CD14-positive monocyte (primary cell): ENCODE measurements around the gene METTL1. TPM values are rescaled to one million over a fixed set of nuclear protein-coding genes. Genes with fewer than 3 reads are reported as not detected.

Experiments used
- DNase-seq, 3 donors: peaks; one replicate each; pipeline ENCODE4 v3.0.0-alpha.2; 2011 to 2022
- H2AFZ ChIP-seq: 2 replicates; pipeline ENCODE4 v1.6.0; 2012; ENCODE audit warnings: mild to moderate bottlenecking, low read depth, low read length, inconsistent platforms; ENCODE audit not compliant: insufficient read depth, poor library complexity, severe bottlenecking
- H3K27ac ChIP-seq, 2 donors: 1 replicate in 1 of 2; 2 replicates in 1 of 2; pipeline ENCODE4 v1.5.1; 2012 to 2013; ENCODE audit warnings: low read length in 2 of 2, control low read depth in 1 of 2, inconsistent platforms in 1 of 2, low read depth in 1 of 2, mild to moderate bottlenecking in 1 of 2
- H3K27me3 ChIP-seq, 2 donors: one replicate each; pipeline versions ENCODE4 v1.6.0 to v1.6.1; 2011 to 2013; ENCODE audit warnings: low read length in 2 of 2; ENCODE audit not compliant: control insufficient read depth in 2 of 2, insufficient read depth in 2 of 2
- H3K36me3 ChIP-seq, 2 donors: replicated peaks in 1 of 2; 1 replicate in 1 of 2; 2 replicates in 1 of 2; pipeline versions ENCODE4 v1.5.1 to v1.6.1; 2012 to 2013; ENCODE audit warnings: low read length in 2 of 2, control low read depth in 1 of 2, inconsistent platforms in 1 of 2, mild to moderate bottlenecking in 1 of 2; ENCODE audit not compliant: insufficient read depth in 2 of 2, control insufficient read depth in 1 of 2
- H3K4me1 ChIP-seq, 2 donors: 1 replicate in 1 of 2; 2 replicates in 1 of 2; pipeline versions ENCODE4 v1.5.1 to v1.6.1; 2012 to 2013; ENCODE audit warnings: low read length in 2 of 2, control low read depth in 1 of 2, inconsistent platforms in 1 of 2, mild to moderate bottlenecking in 1 of 2, moderate library complexity in 1 of 2; ENCODE audit not compliant: insufficient read depth in 2 of 2, control insufficient read depth in 1 of 2
- H3K4me2 ChIP-seq: replicated peaks from 2 replicates; pipeline ENCODE3; 2012; ENCODE audit warnings: low read length, moderate library complexity, mild to moderate bottlenecking; ENCODE audit not compliant: poor library complexity, severe bottlenecking; ENCODE audit errors: extremely low read depth
- H3K4me3 ChIP-seq, 3 experiments: fragments of 200-600 bp in 1 of 3; sonication (generic) in 1 of 3; replicated peaks in 1 of 3; 1 replicate in 2 of 3; 2 replicates in 1 of 3; pipeline ENCODE4 v1.5.1; 2011 to 2013; ENCODE audit warnings: low read length in 3 of 3, mild to moderate bottlenecking in 3 of 3, control low read depth in 2 of 3, low read depth in 2 of 3, inconsistent platforms in 1 of 3, moderate library complexity in 1 of 3
- H3K79me2 ChIP-seq: 2 replicates; pipeline ENCODE4 v1.6.0; 2012; ENCODE audit warnings: mild to moderate bottlenecking, control low read depth, inconsistent platforms, low read length, moderate library complexity; ENCODE audit not compliant: insufficient read depth
- H3K9ac ChIP-seq: 2 replicates; pipeline ENCODE4 v1.6.0; 2017; ENCODE audit warnings: low read length, mild to moderate bottlenecking; ENCODE audit not compliant: insufficient read depth, poor library complexity, severe bottlenecking
- H3K9me3 ChIP-seq, 2 donors: replicated peaks in 1 of 2; 1 replicate in 1 of 2; 2 replicates in 1 of 2; pipeline versions ENCODE4 v1.5.1 to v1.6.1; 2012 to 2013; ENCODE audit warnings: low read length in 2 of 2, control low read depth in 1 of 2; ENCODE audit not compliant: control insufficient read depth in 1 of 2, insufficient read depth in 1 of 2
- H4K20me1 ChIP-seq: 2 replicates; pipeline ENCODE4 v1.6.0; 2012; ENCODE audit warnings: mild to moderate bottlenecking, low read length, control low read depth, moderate library complexity; ENCODE audit not compliant: insufficient read depth
- H3K27ac Mint-ChIP-seq, 7 donors: one replicate each; pipeline ENCODE4 v1.8.0; 2020; ENCODE audit warnings: mild to moderate bottlenecking in 7 of 7, mixed read lengths in 7 of 7, moderate library complexity in 6 of 7, inconsistent platforms in 2 of 7
- H3K27me3 Mint-ChIP-seq, 3 donors: one replicate each; pipeline ENCODE4 v1.8.0; 2021 to 2022; ENCODE audit warnings: low read depth in 3 of 3, mild to moderate bottlenecking in 3 of 3, mixed read lengths in 3 of 3, moderate library complexity in 3 of 3, inconsistent platforms in 1 of 3
- H3K36me3 Mint-ChIP-seq, 2 donors: one replicate each; pipeline ENCODE4 v1.8.0; 2020; ENCODE audit warnings: mixed read lengths in 2 of 2, inconsistent platforms in 1 of 2, mild to moderate bottlenecking in 1 of 2
- H3K4me1 Mint-ChIP-seq: one replicate; pipeline ENCODE4 v1.8.0; 2020; ENCODE audit warnings: mild to moderate bottlenecking, mixed read lengths
- H3K4me3 Mint-ChIP-seq, 2 donors: one replicate each; pipeline ENCODE4 v1.8.0; 2020; ENCODE audit warnings: mild to moderate bottlenecking in 2 of 2, mixed read lengths in 2 of 2, moderate library complexity in 1 of 2
- H3K9me3 Mint-ChIP-seq, 7 donors: one replicate each; pipeline ENCODE4 v1.8.0; 2020 to 2022; ENCODE audit warnings: mixed read lengths in 7 of 7, mild to moderate bottlenecking in 6 of 7, moderate library complexity in 6 of 7, inconsistent platforms in 2 of 7
- WGBS: methylation state at CpG from one replicate; pipeline ENCODE4 v1.1.5; 2013; ENCODE audit warnings: missing lambda C conversion rate; ENCODE audit not compliant: insufficient coverage; 5-methylcytosine and 5-hydroxymethylcytosine counted together
- intact Hi-C, 2 donors: fragments of 100-400 bp; cut with micrococcal nuclease; formaldehyde crosslinking; loops; one replicate each; pipeline versions ENCODE4 v1.15.0 to v1.15.1; 2023
- polyA plus RNA-seq, 3 donors: library from polyadenylated mRNA; depleted of rRNA in 1 of 3; unstranded in 2 of 3; stranded (reverse) in 1 of 3; fragments of 300-500 nt in 2 of 3; fragments of >200 nt in 1 of 3; fragmentation: Illumina TruSeq in 2 of 3; gene quantifications; 1 replicate in 2 of 3; 2 replicates in 1 of 3; pipeline ENCODE4 v1.2.3, GENCODE V29; 2012 to 2021
- TF ChIP-seq, protein P1 (sequence below): fragments of 200-600 bp; IDR thresholded peaks from one replicate; pipeline ENCODE4 v1.8.0; 2022; ENCODE audit warnings: antibody characterized with exemption, mild to moderate bottlenecking

The METTL1 gene
- polyA plus RNA-seq, 3 donors: 3.4 to 5.0 (median 3.7) TPM

DNA sequence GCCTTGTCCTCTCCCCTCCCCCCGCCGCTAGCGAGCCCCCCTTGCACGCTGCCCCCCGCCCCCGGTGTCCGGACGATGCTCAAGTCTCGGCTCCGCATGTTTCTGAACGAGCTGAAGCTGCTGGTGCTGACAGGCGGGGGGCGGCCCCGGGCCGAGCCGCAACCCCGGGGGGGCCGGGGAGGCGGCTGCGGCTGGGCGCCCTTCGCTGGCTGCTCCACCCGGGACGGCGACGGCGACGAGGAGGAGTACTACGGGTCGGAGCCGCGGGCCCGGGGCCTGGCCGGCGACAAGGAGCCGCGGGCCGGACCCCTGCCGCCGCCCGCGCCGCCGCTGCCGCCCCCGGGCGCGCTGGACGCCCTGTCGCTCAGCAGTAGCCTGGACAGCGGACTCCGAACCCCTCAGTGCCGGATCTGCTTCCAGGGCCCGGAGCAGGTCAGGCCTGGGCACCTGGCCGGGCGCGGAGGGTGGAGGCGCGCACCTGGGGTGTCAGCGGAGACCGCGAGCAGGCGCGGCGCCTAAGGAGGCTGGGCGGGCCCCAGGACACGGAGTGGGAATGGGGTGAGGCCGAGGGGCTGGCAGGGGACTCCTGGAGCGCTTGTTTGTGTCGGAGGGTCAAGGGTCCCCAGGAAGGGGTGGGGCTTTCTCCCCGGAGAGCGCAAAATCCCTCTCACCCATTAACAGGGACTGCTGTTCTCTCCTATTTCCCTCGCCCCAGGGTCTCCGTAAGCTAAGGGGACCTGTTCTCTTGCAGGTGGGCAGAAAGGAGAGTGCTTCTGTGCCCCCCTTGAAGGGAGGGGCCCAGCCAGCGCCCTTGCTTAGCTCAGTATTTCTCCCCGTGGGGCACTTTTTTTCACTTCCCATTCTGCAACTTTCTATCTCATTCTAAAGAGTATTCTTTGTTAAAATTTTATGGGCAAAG, 16.2 kb downstream of the METTL1 start:
- Histone ChIP-seq H2AFZ (peak overlapping the region; percentile 77), H3K27ac (peak overlapping the region; percentile 35), H3K27me3 (peaks cover 0 to 7% of the 10 kb centered on the region in 2 donors), H4K20me1 (no peaks in the 10 kb centered on the region), H3K9me3 (no peaks in the 10 kb centered on the region), H3K36me3 (peaks cover 6 to 15% of the 10 kb centered on the region in 2 donors), H3K4me1 (peaks cover 39 to 45% of the 10 kb centered on the region in 2 donors), H3K79me2 (peaks cover 20% of the 10 kb centered on the region), H3K4me3 (peak overlapping the region; percentile 63 to 85 (median 82)), H3K9ac (peak overlapping the region; percentile 61), H3K4me2 (peak overlapping the region; percentile 94)
- no peak for DNase-seq
- Mint-ChIP-seq H3K4me3 (peak overlapping the region; percentile 85 to 89), H3K27me3 (peaks cover 7 to 13% (median 7%) of the 10 kb centered on the region in 3 donors), H3K36me3 (peaks cover 5 to 16% of the 10 kb centered on the region in 2 donors), H3K27ac (peak overlapping the region in 6 of 7 donors; percentile 5 to 83 (median 56)), H3K4me1 (peaks cover 44% of the 10 kb centered on the region), H3K9me3 (peaks cover 0 to 7% (median 0%) of the 10 kb centered on the region in 7 donors)
- TF ChIP-seq, protein P1, sequence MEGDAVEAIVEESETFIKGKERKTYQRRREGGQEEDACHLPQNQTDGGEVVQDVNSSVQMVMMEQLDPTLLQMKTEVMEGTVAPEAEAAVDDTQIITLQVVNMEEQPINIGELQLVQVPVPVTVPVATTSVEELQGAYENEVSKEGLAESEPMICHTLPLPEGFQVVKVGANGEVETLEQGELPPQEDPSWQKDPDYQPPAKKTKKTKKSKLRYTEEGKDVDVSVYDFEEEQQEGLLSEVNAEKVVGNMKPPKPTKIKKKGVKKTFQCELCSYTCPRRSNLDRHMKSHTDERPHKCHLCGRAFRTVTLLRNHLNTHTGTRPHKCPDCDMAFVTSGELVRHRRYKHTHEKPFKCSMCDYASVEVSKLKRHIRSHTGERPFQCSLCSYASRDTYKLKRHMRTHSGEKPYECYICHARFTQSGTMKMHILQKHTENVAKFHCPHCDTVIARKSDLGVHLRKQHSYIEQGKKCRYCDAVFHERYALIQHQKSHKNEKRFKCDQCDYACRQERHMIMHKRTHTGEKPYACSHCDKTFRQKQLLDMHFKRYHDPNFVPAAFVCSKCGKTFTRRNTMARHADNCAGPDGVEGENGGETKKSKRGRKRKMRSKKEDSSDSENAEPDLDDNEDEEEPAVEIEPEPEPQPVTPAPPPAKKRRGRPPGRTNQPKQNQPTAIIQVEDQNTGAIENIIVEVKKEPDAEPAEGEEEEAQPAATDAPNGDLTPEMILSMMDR: no peak
- WGBS: under 1% methylated on average over 58 of the region's 76 CpGs
- intact Hi-C loops: loop anchor here in 1 of 2 donors (10.0 kb wide), 1 partner anchor 211 kb away; the partner anchor contains the start of gene DCTN2

DNA sequence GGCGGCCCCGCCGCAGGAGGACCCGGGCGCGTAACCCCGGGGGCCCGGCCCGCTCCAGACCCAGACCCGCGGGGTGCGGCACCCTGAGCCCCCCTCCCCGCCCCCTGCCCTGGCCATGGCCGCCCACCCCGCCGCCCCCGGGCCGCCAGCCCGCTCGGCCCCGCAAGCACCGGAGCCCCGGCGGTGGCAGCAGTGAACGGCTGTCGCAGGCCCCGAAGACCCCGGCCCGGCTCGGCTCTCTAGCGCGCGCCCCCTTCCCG, 16.8 kb downstream of the METTL1 start:
- H3K27ac ChIP-seq: no peak overlapping the region

More for the DNA sequence above, 16.8 kb downstream of the METTL1 start:
- Mint-ChIP-seq H3K4me3 (peak overlapping the region in 1 of 2 donors; percentile 47), H3K27ac (no peak overlapping the region), H3K27me3 (peaks cover 7 to 13% (median 7%) of the 10 kb centered on the region in 3 donors), H3K9me3 (peaks cover 0 to 7% (median 0%) of the 10 kb centered on the region in 7 donors), H3K36me3 (peaks cover 9 to 22% of the 10 kb centered on the region in 2 donors), H3K4me1 (peaks cover 44% of the 10 kb centered on the region)
- H3K4me3 ChIP-seq: peak overlapping the region; percentile 36 to 85 (median 82)
- H3K79me2 ChIP-seq: peaks cover 26% of the 10 kb centered on the region
- H3K4me1 ChIP-seq: peaks cover 39 to 45% of the 10 kb centered on the region in 2 donors
- H3K9me3 ChIP-seq: no peaks in the 10 kb centered on the region
- WGBS: 0% methylated on average over 2 of the region's 34 CpGs
- peak overlapping the region; percentile 94 for H3K4me2 ChIP-seq
- intact Hi-C loops: loop anchor here in 1 of 2 donors (10.0 kb wide), 1 partner anchor 210 kb away; the partner anchor contains the start of gene DCTN2
- H2AFZ ChIP-seq: no peak overlapping the region
- H3K9ac ChIP-seq: no peak overlapping the region
- no peak for DNase-seq
- H3K36me3 ChIP-seq: peaks cover 6 to 20% of the 10 kb centered on the region in 2 donors
- H4K20me1 ChIP-seq: no peaks in the 10 kb centered on the region
- H3K27me3 ChIP-seq: peaks cover 0 to 7% of the 10 kb centered on the region in 2 donors
- TF ChIP-seq, protein P1: no peak
